ENCODE measurements around the gene DCLK1.

Gene DCLK1

GRCh38 chr13:35856084-35856483 lies 275.1 kb downstream of the DCLK1 start:
- DNase-seq (ENCODE audit: insufficient read length, low spot score), result no peak

GRCh38 chr13:35855531-35856019 lies 275.6 kb downstream of the DCLK1 start:
- TF ChIP-seq POLR2A (IDR thresholded peaks at IDR 0.05; ENCODE audit: low read depth, low read length), result no peak
- FAIRE-seq (peak; percentile 60), DNase-seq (ENCODE audit: insufficient read length, low spot score) (peak; percentile 11)

More at GRCh38 chr13:35856084-35856483, 275.1 kb downstream of the DCLK1 start:
- no peak for FAIRE-seq
- TF ChIP-seq POLR2A (IDR thresholded peaks at IDR 0.05; ENCODE audit: low read depth, low read length), result no peak

- no peak for DNase-seq (ENCODE audit: insufficient read length, low spot score)
- FAIRE-seq, result no peak
- TF ChIP-seq POLR2A (IDR thresholded peaks at IDR 0.05; ENCODE audit: low read depth, low read length), result no peak
Measured at GRCh38 chr13:35854286-35854685, 276.9 kb downstream of the DCLK1 start.

- DNase-seq (ENCODE audit: insufficient read length, low spot score) (no peak), FAIRE-seq (no peak)
- no peak for TF ChIP-seq POLR2A (IDR thresholded peaks at IDR 0.05; ENCODE audit: low read depth, low read length)
Measured at GRCh38 chr13:35851881-35852280, 279.3 kb downstream of the DCLK1 start.

- no peak for TF ChIP-seq POLR2A (IDR thresholded peaks at IDR 0.05; ENCODE audit: low read depth, low read length)
- DNase-seq (ENCODE audit: insufficient read length, low spot score) (no peak), FAIRE-seq (no peak)
Measured at GRCh38 chr13:35851356-35851755, 279.8 kb downstream of the DCLK1 start.

- TF ChIP-seq POLR2A (IDR thresholded peaks at IDR 0.05; ENCODE audit: low read depth, low read length), result no peak
- no peak for FAIRE-seq
- no peak for DNase-seq (ENCODE audit: insufficient read length, low spot score)
Measured at GRCh38 chr13:35850569-35850968, 280.6 kb downstream of the DCLK1 start.

- no peak for FAIRE-seq
- no peak for TF ChIP-seq POLR2A (IDR thresholded peaks at IDR 0.05; ENCODE audit: low read depth, low read length)
- no peak for DNase-seq (ENCODE audit: insufficient read length, low spot score)
Measured at GRCh38 chr13:35849256-35849644, 281.9 kb downstream of the DCLK1 start.

- DNase-seq (ENCODE audit: insufficient read length, low spot score) (no peak), FAIRE-seq (no peak)
- TF ChIP-seq POLR2A (IDR thresholded peaks at IDR 0.05; ENCODE audit: low read depth, low read length), result no peak
Measured at GRCh38 chr13:35848336-35849255, 282.6 kb downstream of the DCLK1 start.

- FAIRE-seq, result no peak
- no peak for DNase-seq (ENCODE audit: insufficient read length, low spot score)
- no peak for TF ChIP-seq POLR2A (IDR thresholded peaks at IDR 0.05; ENCODE audit: low read depth, low read length)
Measured at GRCh38 chr13:35843272-35843671, 287.9 kb downstream of the DCLK1 start.

GRCh38 chr13:35841060-35841521 lies 290.1 kb downstream of the DCLK1 start:
- TF ChIP-seq POLR2A (IDR thresholded peaks at IDR 0.05; ENCODE audit: low read depth, low read length), result no peak
- DNase-seq (ENCODE audit: insufficient read length, low spot score), result no peak
- FAIRE-seq, result no peak

GRCh38 chr13:35839806-35840205 lies 291.4 kb downstream of the DCLK1 start:
- DNase-seq (ENCODE audit: insufficient read length, low spot score) (no peak), FAIRE-seq (no peak)
- no peak for TF ChIP-seq POLR2A (IDR thresholded peaks at IDR 0.05; ENCODE audit: low read depth, low read length)

GRCh38 chr13:35838356-35838755 lies 292.8 kb downstream of the DCLK1 start:
- no peak for TF ChIP-seq POLR2A (IDR thresholded peaks at IDR 0.05; ENCODE audit: low read depth, low read length)
- peak; percentile 16 for DNase-seq (ENCODE audit: insufficient read length, low spot score)
- no peak for FAIRE-seq

- DNase-seq (ENCODE audit: insufficient read length, low spot score), result no peak
- TF ChIP-seq POLR2A (IDR thresholded peaks at IDR 0.05; ENCODE audit: low read depth, low read length), result no peak
- no peak for FAIRE-seq
Measured at GRCh38 chr13:35836446-35836845, 294.7 kb downstream of the DCLK1 start.

GRCh38 chr13:35835989-35836388 lies 295.2 kb downstream of the DCLK1 start:
- FAIRE-seq (no peak), DNase-seq (ENCODE audit: insufficient read length, low spot score) (no peak)
- no peak for TF ChIP-seq POLR2A (IDR thresholded peaks at IDR 0.05; ENCODE audit: low read depth, low read length)

All from H54 (cell line).